Liver (tissue), 9 donors: ENCODE measurements around the gene SNAPC2. TPM values are rescaled to one million over a fixed set of nuclear protein-coding genes. Genes with fewer than 3 reads are reported as not detected.

Experiments used
- DNase-seq: peaks from one replicate; pipeline ENCODE4 v3.0.0-alpha.2; 2017; ENCODE audit warnings: low spot score
- H3K27ac ChIP-seq, 2 donors: one replicate each; pipeline ENCODE4 v1.7.0; 2013; ENCODE audit warnings: inconsistent platforms in 2 of 2, low read length in 2 of 2, control low read depth in 1 of 2, low read depth in 1 of 2, mild to moderate bottlenecking in 1 of 2
- H3K27me3 ChIP-seq, 4 donors: one replicate each; pipeline versions ENCODE4 v1.6.1 to v1.7.0; 2013; ENCODE audit warnings: low read length in 3 of 4, inconsistent platforms in 1 of 4, mild to moderate bottlenecking in 1 of 4, moderate library complexity in 1 of 4; ENCODE audit not compliant: control insufficient read depth in 4 of 4, insufficient read depth in 4 of 4
- H3K36me3 ChIP-seq, 4 donors: one replicate each; pipeline versions ENCODE4 v1.6.1 to v1.7.0; 2013; ENCODE audit warnings: low read length in 3 of 4, mild to moderate bottlenecking in 3 of 4, low read depth in 1 of 4, moderate library complexity in 1 of 4; ENCODE audit not compliant: control insufficient read depth in 4 of 4, insufficient read depth in 3 of 4
- H3K4me1 ChIP-seq, 4 donors: one replicate each; pipeline versions ENCODE4 v1.6.1 to v1.7.0; 2013; ENCODE audit warnings: low read length in 3 of 4, mild to moderate bottlenecking in 3 of 4, moderate library complexity in 1 of 4; ENCODE audit not compliant: control insufficient read depth in 4 of 4, insufficient read depth in 4 of 4
- H3K4me3 ChIP-seq, 3 donors: one replicate each; pipeline versions ENCODE4 v1.6.1 to v1.7.0; 2013; ENCODE audit warnings: low read length in 3 of 3, control low read depth in 1 of 3, low read depth in 1 of 3, mild to moderate bottlenecking in 1 of 3
- H3K9ac ChIP-seq, 2 donors: one replicate each; pipeline ENCODE4 v1.7.0; 2013; ENCODE audit warnings: low read length in 2 of 2, mild to moderate bottlenecking in 2 of 2, moderate library complexity in 2 of 2, control low read depth in 1 of 2, low read depth in 1 of 2
- H3K9me3 ChIP-seq, 4 donors: one replicate each; pipeline versions ENCODE4 v1.6.1 to v1.7.0; 2013; ENCODE audit warnings: low read length in 3 of 4; ENCODE audit not compliant: control insufficient read depth in 4 of 4
- ATF3 ChIP-seq: IDR thresholded peaks from 2 replicates; pipeline ENCODE4 v1.6.1; 2016; ENCODE audit warnings: antibody characterized with exemption
- CTCF ChIP-seq: fragments of 150-350 bp; IDR thresholded peaks from 2 replicates; pipeline ENCODE4 v1.5.1; 2017; ENCODE audit warnings: improper control_type of control experiment, low read depth, low read length; ENCODE audit not compliant: missing input control
- EGR1 ChIP-seq, 2 donors: IDR thresholded peaks; 2 replicates each; pipeline ENCODE4 v1.6.1; 2016 to 2018; ENCODE audit warnings: antibody characterized with exemption in 2 of 2, low read depth in 2 of 2
- FOXA1 ChIP-seq: IDR thresholded peaks from 2 replicates; pipeline ENCODE4 v1.6.1; 2016; ENCODE audit warnings: antibody characterized with exemption
- FOXA2 ChIP-seq: IDR thresholded peaks from 2 replicates; pipeline ENCODE4 v1.6.1; 2016; ENCODE audit warnings: antibody characterized with exemption
- GABPA ChIP-seq, 2 donors: IDR thresholded peaks in 1 of 2; conservative IDR thresholded peaks in 1 of 2; 2 replicates each; pipeline ENCODE4 v1.6.1; 2016; ENCODE audit warnings: antibody characterized with exemption in 2 of 2, mild to moderate bottlenecking in 1 of 2, moderate library complexity in 1 of 2
- HNF4A ChIP-seq, 2 donors: conservative IDR thresholded peaks; 2 replicates each; pipeline ENCODE4 v1.6.1; 2016; ENCODE audit warnings: antibody characterized with exemption in 2 of 2, mild to moderate bottlenecking in 2 of 2
- HNF4G ChIP-seq: IDR thresholded peaks from 2 replicates; pipeline ENCODE4 v1.6.1; 2016; ENCODE audit warnings: antibody characterized with exemption
- JUND ChIP-seq, 2 donors: IDR thresholded peaks; 2 replicates each; pipeline ENCODE4 v1.6.1; 2016; ENCODE audit warnings: antibody characterized with exemption in 2 of 2
- MAX ChIP-seq: IDR thresholded peaks from 2 replicates; pipeline ENCODE4 v1.6.1; 2016; ENCODE audit warnings: antibody characterized with exemption
- NR2F2 ChIP-seq: IDR thresholded peaks from 2 replicates; pipeline ENCODE4 v1.6.1; 2016; ENCODE audit warnings: antibody characterized with exemption
- RAD21 ChIP-seq, 2 donors: IDR thresholded peaks; 2 replicates each; pipeline ENCODE4 v1.6.1; 2016; ENCODE audit warnings: antibody characterized with exemption in 2 of 2, mild to moderate bottlenecking in 2 of 2
- REST ChIP-seq: IDR thresholded peaks from 2 replicates; pipeline ENCODE4 v1.6.1; 2016; ENCODE audit warnings: antibody characterized with exemption, mild to moderate bottlenecking
- RXRA ChIP-seq, 2 donors: IDR thresholded peaks; 2 replicates each; pipeline ENCODE4 v1.6.1; 2017 to 2018; ENCODE audit warnings: antibody characterized with exemption in 2 of 2, mild to moderate bottlenecking in 1 of 2
- SP1 ChIP-seq: IDR thresholded peaks from 2 replicates; pipeline ENCODE4 v1.6.1; 2018; ENCODE audit warnings: antibody characterized with exemption, mild to moderate bottlenecking
- TAF1 ChIP-seq: conservative IDR thresholded peaks from 2 replicates; pipeline ENCODE4 v1.6.1; 2016; ENCODE audit warnings: antibody characterized with exemption, mild to moderate bottlenecking
- YY1 ChIP-seq: IDR thresholded peaks from 2 replicates; pipeline ENCODE4 v1.6.1; 2016; ENCODE audit warnings: antibody characterized with exemption, mild to moderate bottlenecking
- ZBTB33 ChIP-seq: IDR thresholded peaks from 2 replicates; pipeline ENCODE4 v1.6.1; 2016; ENCODE audit warnings: antibody characterized with exemption
- WGBS: extraction: QIAGEN DNeasy Blood & Tissue Kit; methylation state at CpG from one replicate; pipeline ENCODE4 v1.1.7; 2013; 5-methylcytosine and 5-hydroxymethylcytosine counted together
- polyA plus RNA-seq, 2 donors: library from polyadenylated mRNA; stranded (reverse) in 1 of 2; unstranded in 1 of 2; fragments of 200-250 nt in 1 of 2; fragments of >200 nt in 1 of 2; fragmentation: Nextera tagmentation in 1 of 2; extraction: Ambion mirVana in 1 of 2; gene quantifications; one replicate each; pipeline versions ENCODE4 v1.2.1 to v1.2.3, GENCODE V29; 2013 to 2015
- total RNA-seq, 2 donors: library from RNA; depleted of rRNA; stranded (reverse); fragments of >200 nt; gene quantifications; one replicate each; pipeline ENCODE4 v1.2.3, GENCODE V29; 2014
- donor health status: healthy.
- donor health status: healthy.
- donor health status: healthy.
- donor health status: healthy.
- donor health status: healthy.

Gene SNAPC2
- total and polyA plus RNA-seq, 4 donors, result 2.8 to 7.1 (median 3.3) TPM

GRCh38 chr19:7910321-7911161 lies 9.6 kb upstream of the SNAPC2 start (continued):
- TF ChIP-seq FOXA2 (no peak), MAX (no peak), EGR1 (IDR thresholded peaks at IDR 0.05; ENCODE audit: low read depth in 2 of 2) (no peak), RXRA (IDR thresholded peaks at IDR 0.05) (no peak), JUND (IDR thresholded peaks at IDR 0.05) (no peak)

- Histone ChIP-seq H3K4me1 (peaks cover 3 to 21% (median 10%) of the 10 kb centered on the region in 4 donors), H3K9ac (no peak overlapping the region), H3K4me3 (no peak overlapping the region), H3K36me3 (peaks cover 0 to 27% (median 12%) of the 10 kb centered on the region in 4 donors), H3K27me3 (no peaks in the 10 kb centered on the region), H3K27ac (no peak overlapping the region), H3K9me3 (no peaks in the 10 kb centered on the region)
- no peak for DNase-seq
- WGBS, result 94% methylated on average over 18 of the region's 18 CpGs
- no peak for TF ChIP-seq FOXA1
- no peak for TF ChIP-seq RXRA (IDR thresholded peaks at IDR 0.05)
- no peak for TF ChIP-seq TAF1
- TF ChIP-seq HNF4G, result no peak
- TF ChIP-seq SP1, result no peak
- no peak for TF ChIP-seq ATF3
- TF ChIP-seq JUND (IDR thresholded peaks at IDR 0.05), result no peak
- TF ChIP-seq EGR1 (IDR thresholded peaks at IDR 0.05; ENCODE audit: low read depth in 2 of 2), result no peak
- TF ChIP-seq MAX, result no peak
- no peak for TF ChIP-seq YY1
- no peak for TF ChIP-seq GABPA (IDR thresholded peaks at IDR 0.05 in 1 of 2, conservative IDR thresholded peaks at IDR 0.05 in 1 of 2)
- TF ChIP-seq RAD21 (IDR thresholded peaks at IDR 0.05), result no peak
Observed at GRCh38 chr19:7911508-7912143, 8.5 kb upstream of the SNAPC2 start.

GRCh38 chr19:7912144-7912696 lies 7.9 kb upstream of the SNAPC2 start:
- no peak for DNase-seq
- Histone ChIP-seq H3K4me3 (no peak overlapping the region), H3K27ac (no peak overlapping the region), H3K9ac (no peak overlapping the region), H3K36me3 (peaks cover 0 to 27% (median 11%) of the 10 kb centered on the region in 4 donors), H3K27me3 (no peaks in the 10 kb centered on the region), H3K9me3 (no peaks in the 10 kb centered on the region), H3K4me1 (peaks cover 7 to 27% (median 14%) of the 10 kb centered on the region in 4 donors)
- 94% methylated on average over 31 of the region's 31 CpGs for WGBS
- TF ChIP-seq RAD21 (IDR thresholded peaks at IDR 0.05) (no peak), ATF3 (no peak), CTCF (no peak), FOXA1 (no peak), GABPA (IDR thresholded peaks at IDR 0.05 in 1 of 2, conservative IDR thresholded peaks at IDR 0.05 in 1 of 2) (no peak), SP1 (no peak), FOXA2 (no peak), HNF4G (no peak), EGR1 (IDR thresholded peaks at IDR 0.05; ENCODE audit: low read depth in 2 of 2) (no peak), ZBTB33 (no peak), REST (no peak), TAF1 (no peak), RXRA (IDR thresholded peaks at IDR 0.05) (no peak), YY1 (no peak), JUND (IDR thresholded peaks at IDR 0.05) (no peak), NR2F2 (no peak), HNF4A (conservative IDR thresholded peaks at IDR 0.05) (no peak)
